Colonic mucosa (tissue), 4 donors: Measurements from ENCODE around the gene KIF21B. TPM values are rescaled to one million over a fixed set of nuclear protein-coding genes. Genes with fewer than 3 reads are reported as not detected.
A peak's percentile ranks its signal among the peaks of the same experiment; 100 is the strongest.

Source experiments
- DNase-seq: peaks from one replicate; pipeline ENCODE4 v3.0.0-alpha.2; 2020
- H3K27ac ChIP-seq: fragments of 200-600 bp; one replicate; pipeline ENCODE4 v1.8.0; 2021
- H3K27me3 ChIP-seq: fragments of 200-600 bp; one replicate; pipeline ENCODE4 v1.8.0; 2021
- H3K36me3 ChIP-seq: fragments of 200-600 bp; one replicate; pipeline ENCODE4 v1.8.0; 2021
- H3K4me1 ChIP-seq: fragments of 200-600 bp; one replicate; pipeline ENCODE4 v1.8.0; 2021; ENCODE audit warnings: mild to moderate bottlenecking
- H3K4me3 ChIP-seq: fragments of 200-600 bp; one replicate; pipeline ENCODE4 v1.8.0; 2021
- H3K9ac ChIP-seq, 2 donors: one replicate each; pipeline ENCODE4 v1.7.0; 2013; ENCODE audit warnings: control low read depth in 2 of 2, low read depth in 2 of 2, low read length in 2 of 2
- H3K9me3 ChIP-seq: fragments of 200-600 bp; one replicate; pipeline ENCODE4 v1.8.0; 2021
- CTCF ChIP-seq: fragments of 200-600 bp; IDR thresholded peaks from one replicate; pipeline ENCODE4 v1.8.0; 2022; ENCODE audit warnings: antibody characterized with exemption, mild to moderate bottlenecking
- intact Hi-C: fragments of 100-400 bp; cut with DNase I; formaldehyde crosslinking; loops from one replicate; pipeline ENCODE4 v1.14.1; 2022
- total RNA-seq, 2 donors: library from RNA; stranded (reverse); fragmentation: NEBNext Ultra II Directional in 1 of 2; extraction: Animal tissue kit (Norgen Biotek cat#: 25700) in 1 of 2; gene quantifications; one replicate each; pipeline ENCODE4 v1.2.1, GENCODE V29; 2021
- donor health status: healthy.
- donor health status: DM: no; HTN: no; CAD: no.
- donor health status: DM: no; HTN: no; CAD: no.

KIF21B gene
- 10 to 100 TPM in 1 of 2 donors, 1 to 10 TPM in 1; 3.1 to 10.4 TPM for total RNA-seq

- DNase-seq, result peak; percentile 90
- no peaks in the 10 kb centered on the region for H3K36me3 ChIP-seq
- no peaks in the 10 kb centered on the region for H3K9me3 ChIP-seq
- intact Hi-C loops, result no loop called here
- peaks cover 22% of the 10 kb centered on the region for H3K4me1 ChIP-seq
- no peaks in the 10 kb centered on the region for H3K27me3 ChIP-seq
- no peak for TF ChIP-seq CTCF
- H3K4me3 ChIP-seq, result peak within 1 kb of the TSS; percentile 63
- H3K27ac ChIP-seq, result no peak within 1 kb of the TSS
- H3K9ac ChIP-seq, result peak within 1 kb of the TSS; percentile 65 to 73
Measured at GRCh38 chr1:201023517-201023902, at the start of gene KIF21B. KIF21B (minus strand) TSS chr1:201023714; CDS start chr1:201023383, 331 bp downstream.

- intact Hi-C loops, result no loop called here
- no peak overlapping the region for H3K27ac ChIP-seq
- H3K9me3 ChIP-seq, result no peaks in the 10 kb centered on the region
- DNase-seq, result no peak
- TF ChIP-seq CTCF, result no peak
- H3K36me3 ChIP-seq, result no peaks in the 10 kb centered on the region
- no peak overlapping the region for H3K4me3 ChIP-seq
- no peaks in the 10 kb centered on the region for H3K4me1 ChIP-seq
- no peaks in the 10 kb centered on the region for H3K27me3 ChIP-seq
- H3K9ac ChIP-seq, result no peak overlapping the region
Measured at GRCh38 chr1:201072922-201073321, 49.4 kb upstream of the KIF21B start.

GRCh38 chr1:201072149-201072548, 48.6 kb upstream of the KIF21B start:
- Histone ChIP-seq H3K4me1 (no peaks in the 10 kb centered on the region), H3K36me3 (no peaks in the 10 kb centered on the region), H3K27me3 (no peaks in the 10 kb centered on the region), H3K9me3 (no peaks in the 10 kb centered on the region), H3K4me3 (no peak overlapping the region), H3K9ac (no peak overlapping the region), H3K27ac (no peak overlapping the region)
- no peak for TF ChIP-seq CTCF
- no peak for DNase-seq
- intact Hi-C loops, result no loop called here

- Histone ChIP-seq H3K9ac (no peak overlapping the region), H3K4me1 (no peaks in the 10 kb centered on the region), H3K27ac (no peak overlapping the region), H3K4me3 (no peak overlapping the region), H3K36me3 (no peaks in the 10 kb centered on the region), H3K27me3 (no peaks in the 10 kb centered on the region), H3K9me3 (no peaks in the 10 kb centered on the region)
- intact Hi-C loops, result no loop called here
- no peak for TF ChIP-seq CTCF
- DNase-seq, result no peak
Measured at GRCh38 chr1:201069636-201070035, 46.1 kb upstream of the KIF21B start.

GRCh38 chr1:201068976-201069375, 45.5 kb upstream of the KIF21B start:
- Histone ChIP-seq H3K4me3 (no peak overlapping the region), H3K36me3 (no peaks in the 10 kb centered on the region), H3K9ac (no peak overlapping the region), H3K27me3 (no peaks in the 10 kb centered on the region), H3K27ac (no peak overlapping the region), H3K9me3 (no peaks in the 10 kb centered on the region), H3K4me1 (no peaks in the 10 kb centered on the region)
- intact Hi-C loops, result no loop called here
- TF ChIP-seq CTCF, result no peak
- DNase-seq, result no peak

GRCh38 chr1:201066986-201067385, 43.5 kb upstream of the KIF21B start:
- H3K9me3 ChIP-seq, result no peaks in the 10 kb centered on the region
- DNase-seq, result no peak
- no peaks in the 10 kb centered on the region for H3K36me3 ChIP-seq
- TF ChIP-seq CTCF, result no peak
- no peak overlapping the region for H3K9ac ChIP-seq
- intact Hi-C loops, result no loop called here
- no peak overlapping the region for H3K4me3 ChIP-seq
- H3K27me3 ChIP-seq, result no peaks in the 10 kb centered on the region
- H3K27ac ChIP-seq, result no peak overlapping the region
- H3K4me1 ChIP-seq, result no peaks in the 10 kb centered on the region
